Naive B cell (primary cell): ENCODE results near the gene GTPBP3. TPM values are rescaled to one million over a fixed set of nuclear protein-coding genes. Genes with fewer than 3 reads are reported as not detected.
"Not testable (repeated sequence)": the region's sequence is repeated elsewhere in the genome, so short reads cannot be mapped to it uniquely, and the experiment has no call there.

ENCODE experiments used
- ATAC-seq, 2 donors: fragments of 150-1000 bp; cut with Tn5 transposase; 2 replicates each; pipeline ENCODE4 v1.10.0; 2021; ENCODE audit warnings: low read depth in 2 of 2, mild to moderate bottlenecking in 2 of 2, moderate library complexity in 2 of 2
- DNase-seq: peaks from one replicate; pipeline ENCODE4 v3.0.0; 2022
- H3K27ac Mint-ChIP-seq, 6 donors: one replicate each; pipeline ENCODE4 v1.8.0; 2020 to 2022; ENCODE audit warnings: mild to moderate bottlenecking in 6 of 6, mixed read lengths in 6 of 6, moderate library complexity in 5 of 6, inconsistent platforms in 2 of 6
- H3K27me3 Mint-ChIP-seq, 3 donors: one replicate each; pipeline ENCODE4 v1.8.0; 2021 to 2022; ENCODE audit warnings: mixed read lengths in 3 of 3, mild to moderate bottlenecking in 1 of 3
- H3K36me3 Mint-ChIP-seq, 2 donors: one replicate each; pipeline ENCODE4 v1.8.0; 2020 to 2022; ENCODE audit warnings: mixed read lengths in 2 of 2, inconsistent platforms in 1 of 2, mild to moderate bottlenecking in 1 of 2
- H3K4me1 Mint-ChIP-seq, 3 donors: one replicate each; pipeline ENCODE4 v1.8.0; 2020 to 2022; ENCODE audit warnings: mixed read lengths in 3 of 3, inconsistent platforms in 1 of 3, mild to moderate bottlenecking in 1 of 3, moderate library complexity in 1 of 3
- H3K4me3 Mint-ChIP-seq, 8 donors: one replicate each; pipeline ENCODE4 v1.8.0; 2020 to 2022; ENCODE audit warnings: mild to moderate bottlenecking in 8 of 8, mixed read lengths in 8 of 8, moderate library complexity in 8 of 8, inconsistent platforms in 2 of 8
- H3K9me3 Mint-ChIP-seq, 7 donors: one replicate each; pipeline ENCODE4 v1.8.0; 2020 to 2022; ENCODE audit warnings: mixed read lengths in 7 of 7, mild to moderate bottlenecking in 5 of 7, inconsistent platforms in 2 of 7, moderate library complexity in 1 of 7
- polyA plus RNA-seq, 6 donors: library from polyadenylated mRNA; unstranded; fragments of 300-500 nt; fragmentation: Illumina TruSeq; gene quantifications; one replicate each; pipeline ENCODE4 v1.2.3, GENCODE V29; 2021; ENCODE audit warnings: low read depth in 6 of 6

The GTPBP3 gene
- polyA plus RNA-seq, 6 donors from 2014 or later = 5.6 to 9.7 (median 6.8) TPM

GRCh38 chr19:17351815-17352435 lies 14.6 kb downstream of the GTPBP3 start:
- no peaks in the 10 kb centered on the region for H3K36me3 Mint-ChIP-seq
- ATAC-seq (no peak), DNase-seq (no peak)
- H3K4me3 Mint-ChIP-seq = peak overlapping the region in 1 of 8 donors; percentile 66
- H3K27me3 Mint-ChIP-seq = peaks cover 27 to 65% (median 42%) of the 10 kb centered on the region in 3 donors
- peaks cover 5 to 14% (median 6%) of the 10 kb centered on the region in 3 donors for H3K4me1 Mint-ChIP-seq
- no peaks in the 10 kb centered on the region for H3K9me3 Mint-ChIP-seq
- H3K27ac Mint-ChIP-seq = no peak overlapping the region

DNA sequence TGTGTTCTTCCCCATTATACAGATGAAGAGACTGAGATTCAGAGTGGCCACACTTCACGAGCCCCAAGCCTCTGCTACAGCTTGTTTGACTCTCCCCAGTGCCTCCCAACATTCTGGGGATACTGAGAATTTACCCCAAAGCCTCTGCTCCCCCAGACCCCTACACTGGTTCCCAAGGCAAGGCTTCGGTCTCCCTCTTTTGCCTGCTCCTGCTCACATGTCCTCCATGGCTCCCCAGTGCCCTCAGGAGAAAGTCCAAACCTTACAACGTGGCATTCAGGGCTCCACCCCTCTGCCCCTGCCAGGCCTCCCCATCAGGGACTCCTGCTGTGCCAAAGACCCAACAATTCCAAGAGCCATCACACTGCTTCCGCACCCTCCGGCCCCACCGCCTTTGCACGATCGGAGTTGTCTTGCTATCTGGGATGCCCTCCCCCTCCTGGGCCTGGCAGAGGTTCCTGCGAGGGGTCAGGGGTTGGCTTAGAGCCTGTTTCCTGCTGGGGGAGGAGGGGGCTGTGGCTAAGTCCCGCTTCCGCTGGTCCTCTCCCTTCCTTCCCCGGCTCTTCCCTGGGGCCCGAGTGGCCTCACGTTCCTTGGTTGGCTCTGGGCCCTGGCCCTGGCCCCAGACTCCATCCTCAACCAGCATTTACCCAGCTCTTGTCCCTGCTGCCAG lies 15.4 kb downstream of the GTPBP3 start:
- no peaks in the 10 kb centered on the region for H3K9me3 Mint-ChIP-seq
- H3K27me3 Mint-ChIP-seq = peaks cover 25 to 57% (median 37%) of the 10 kb centered on the region in 3 donors
- no peaks in the 10 kb centered on the region for H3K36me3 Mint-ChIP-seq
- peaks cover 0 to 14% (median 5%) of the 10 kb centered on the region in 3 donors for H3K4me1 Mint-ChIP-seq
- ATAC-seq (no peak), DNase-seq (no peak)
- H3K4me3 Mint-ChIP-seq = no peak overlapping the region
- no peak overlapping the region for H3K27ac Mint-ChIP-seq

- Mint-ChIP-seq H3K4me3 (no peak overlapping the region), H3K36me3 (no peaks in the 10 kb centered on the region), H3K9me3 (no peaks in the 10 kb centered on the region), H3K27ac (no peak overlapping the region), H3K4me1 (peaks cover 0 to 14% (median 5%) of the 10 kb centered on the region in 3 donors), H3K27me3 (peaks cover 22 to 51% (median 32%) of the 10 kb centered on the region in 3 donors)
- DNase-seq = no peak
- no peak for ATAC-seq
Measured at GRCh38 chr19:17353386-17353785, 16.0 kb downstream of the GTPBP3 start.

- Mint-ChIP-seq H3K9me3 (no peaks in the 10 kb centered on the region), H3K27me3 (peaks cover 4 to 37% (median 23%) of the 10 kb centered on the region in 3 donors), H3K4me3 (no peak overlapping the region), H3K4me1 (peaks cover 0 to 6% (median 0%) of the 10 kb centered on the region in 3 donors), H3K36me3 (no peaks in the 10 kb centered on the region), H3K27ac (no peak overlapping the region)
- ATAC-seq (no peak), DNase-seq (no peak)
Measured at GRCh38 chr19:17357078-17357666, 19.8 kb downstream of the GTPBP3 start.

GRCh38 chr19:17357724-17358123 lies 20.4 kb downstream of the GTPBP3 start:
- DNase-seq (no peak), ATAC-seq (no peak)
- Mint-ChIP-seq H3K27ac (peak overlapping the region in 1 of 6 donors; percentile 72), H3K4me1 (peaks cover 0 to 10% (median 0%) of the 10 kb centered on the region in 3 donors), H3K36me3 (no peaks in the 10 kb centered on the region), H3K27me3 (peaks cover 4 to 37% (median 24%) of the 10 kb centered on the region in 3 donors), H3K4me3 (no peak overlapping the region), H3K9me3 (no peaks in the 10 kb centered on the region)

GRCh38 chr19:17358395-17358794 lies 21.0 kb downstream of the GTPBP3 start:
- H3K27ac Mint-ChIP-seq = no peak overlapping the region
- no peak for ATAC-seq

GRCh38 chr19:17359905-17360800 lies 22.8 kb downstream of the GTPBP3 start:
- peaks cover 5 to 39% (median 23%) of the 10 kb centered on the region in 3 donors for H3K27me3 Mint-ChIP-seq
- no peaks in the 10 kb centered on the region for H3K9me3 Mint-ChIP-seq
- ATAC-seq (no peak), DNase-seq (no peak)
- no peaks in the 10 kb centered on the region for H3K36me3 Mint-ChIP-seq
- H3K27ac Mint-ChIP-seq = peak overlapping the region in 1 of 6 donors; percentile 70
- peak overlapping the region in 1 of 8 donors; percentile 29 for H3K4me3 Mint-ChIP-seq
- peaks cover 0 to 8% (median 0%) of the 10 kb centered on the region in 3 donors for H3K4me1 Mint-ChIP-seq

More at GRCh38 chr19:17358395-17358794, 21.0 kb downstream of the GTPBP3 start:
- Mint-ChIP-seq H3K4me1 (peaks cover 0 to 8% (median 0%) of the 10 kb centered on the region in 3 donors), H3K4me3 (no peak overlapping the region), H3K36me3 (no peaks in the 10 kb centered on the region), H3K27me3 (peaks cover under 1 to 34% (median 18%) of the 10 kb centered on the region in 3 donors), H3K9me3 (no peaks in the 10 kb centered on the region)
- DNase-seq = no peak

- H3K9me3 Mint-ChIP-seq, H3K36me3 Mint-ChIP-seq, ATAC-seq, H3K27ac Mint-ChIP-seq, H3K4me3 Mint-ChIP-seq, DNase-seq: not testable (repeated sequence)
- peaks cover 0 to 14% (median 4%) of the 10 kb centered on the region in 3 donors for H3K4me1 Mint-ChIP-seq
- H3K27me3 Mint-ChIP-seq = peaks cover 5 to 49% (median 33%) of the 10 kb centered on the region in 3 donors
Measured at GRCh38 chr19:17363852-17364605, 26.7 kb downstream of the GTPBP3 start.

DNA sequence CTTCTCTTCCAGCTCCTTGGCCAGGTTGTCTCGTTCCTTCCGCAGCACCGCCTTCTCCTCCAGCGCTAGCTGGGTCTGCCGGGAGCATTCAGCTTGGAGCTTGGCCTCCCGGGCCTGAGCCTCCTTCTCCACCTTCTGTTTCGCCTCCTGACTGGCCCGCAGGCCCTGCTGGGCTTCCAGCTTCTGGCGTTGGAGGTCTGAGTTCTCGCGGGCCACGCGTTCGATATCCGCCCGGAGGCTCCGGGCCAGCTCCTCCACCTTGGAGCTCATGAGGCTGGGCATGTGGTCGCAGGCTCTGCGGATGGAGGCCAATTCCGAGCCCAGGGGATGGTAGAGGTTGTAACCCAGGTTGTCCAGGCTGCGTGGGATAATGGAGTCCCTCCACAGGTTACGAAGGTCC lies 28.0 kb downstream of the GTPBP3 start:
- H3K9me3 Mint-ChIP-seq = peaks cover 0 to 4% (median 1%) of the 10 kb centered on the region in 7 donors
- no peak overlapping the region for H3K4me3 Mint-ChIP-seq
- no peaks in the 10 kb centered on the region for H3K36me3 Mint-ChIP-seq
- DNase-seq (no peak), ATAC-seq (no peak)
- peaks cover 5 to 20% (median 12%) of the 10 kb centered on the region in 3 donors for H3K4me1 Mint-ChIP-seq
- no peak overlapping the region for H3K27ac Mint-ChIP-seq
- peaks cover 5 to 42% (median 33%) of the 10 kb centered on the region in 3 donors for H3K27me3 Mint-ChIP-seq

DNA sequence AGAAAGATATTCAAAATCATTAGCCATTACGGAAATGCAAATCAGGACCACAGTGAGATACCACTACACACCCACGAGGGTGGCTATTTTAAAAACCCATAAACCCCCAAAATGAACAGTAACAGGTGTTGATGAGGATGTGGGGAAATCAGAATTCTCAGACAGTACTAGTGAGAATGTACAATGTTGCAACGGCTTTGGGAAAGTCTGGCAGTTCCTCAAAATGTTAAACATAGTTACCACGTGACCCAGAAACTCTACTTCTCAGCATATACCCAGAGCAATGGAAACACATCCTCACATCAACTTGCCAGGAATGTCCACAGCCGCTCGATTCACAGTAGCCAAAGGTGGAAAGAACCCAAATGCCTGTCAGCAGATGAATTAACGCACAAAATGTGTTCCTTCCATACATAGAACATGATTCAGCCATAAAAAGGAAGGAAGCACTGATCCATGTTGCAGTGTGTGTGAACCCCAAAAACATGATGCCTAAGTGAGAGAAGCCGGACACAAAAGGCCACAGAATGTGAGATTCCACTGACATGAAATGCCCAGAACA lies 32.8 kb downstream of the GTPBP3 start:
- DNase-seq (peak; percentile 77), ATAC-seq (peak; percentile 98 to 99)
- Mint-ChIP-seq H3K27ac (peak overlapping the region; percentile 15 to 95 (median 90)), H3K36me3 (no peaks in the 10 kb centered on the region), H3K9me3 (peaks cover 0 to 5% (median 2%) of the 10 kb centered on the region in 7 donors), H3K4me1 (peaks cover 18 to 20% (median 18%) of the 10 kb centered on the region in 3 donors), H3K4me3 (peak overlapping the region; percentile 4 to 82 (median 72)), H3K27me3 (peaks cover 0 to 11% (median 10%) of the 10 kb centered on the region in 3 donors)

DNA sequence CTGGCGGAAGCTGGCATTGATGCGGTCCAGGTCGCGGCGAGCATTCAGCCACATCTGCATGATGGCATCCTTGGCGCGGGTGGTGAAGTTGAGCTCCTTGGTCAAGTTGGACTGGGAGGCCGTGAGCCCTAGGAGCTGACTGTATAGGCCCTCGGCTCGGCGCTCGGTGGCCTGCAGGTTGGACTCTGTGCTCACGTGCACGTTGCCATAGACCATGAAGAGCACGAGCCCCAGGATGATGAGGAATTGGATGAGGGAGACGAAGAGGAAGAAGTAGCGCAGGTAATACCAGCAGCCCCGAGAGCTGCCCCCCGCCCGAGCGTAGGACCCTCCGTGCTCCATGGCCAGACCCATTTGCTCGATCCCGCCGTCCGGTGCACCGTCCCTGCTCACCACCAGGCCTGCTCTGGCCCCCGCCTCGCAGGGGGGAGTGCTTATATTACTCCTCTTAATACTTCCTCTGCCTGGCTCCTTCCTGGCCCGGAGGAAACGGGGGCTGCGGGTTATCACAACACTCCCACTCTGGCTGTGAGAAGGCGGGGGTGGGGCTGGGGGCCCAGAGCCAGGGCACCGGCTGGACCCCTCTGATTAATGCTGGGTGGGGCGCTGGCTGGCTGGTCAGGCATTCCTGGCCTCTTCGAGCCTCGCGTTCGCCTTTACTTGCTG lies 39.7 kb downstream of the GTPBP3 start, which contains the start of gene PLVAP:
Gene PLVAP (minus strand): TSS at position 408 of the 666 bp plus-strand sequence. CDS start 54 bp downstream, at position 354.
- Mint-ChIP-seq H3K9me3 (peaks cover 0 to 6% (median 3%) of the 10 kb centered on the region in 7 donors), H3K27ac (peak within 1 kb of the TSS in 2 of 6 donors; percentile 22 to 37), H3K4me1 (peaks cover 15 to 41% (median 35%) of the 10 kb centered on the region in 3 donors), H3K27me3 (peaks cover 10 to 18% (median 16%) of the 10 kb centered on the region in 3 donors), H3K4me3 (peak within 1 kb of the TSS in 1 of 8 donors; percentile 33), H3K36me3 (no peaks in the 10 kb centered on the region)
- DNase-seq = no peak
- no peak for ATAC-seq
